Fibroblast of the aortic adventitia (primary cell): ENCODE measurements around the gene GIT1. TPM values are rescaled to one million over a fixed set of nuclear protein-coding genes. Genes with fewer than 3 reads are reported as not detected.
"Not testable (repeated sequence)": the region's sequence is repeated elsewhere in the genome, so short reads cannot be mapped to it uniquely, and the experiment has no call there.

ENCODE experiments used
- DNase-seq: peaks from one replicate; pipeline ENCODE4 v3.0.0-alpha.2; 2010; ENCODE audit warnings: low read depth
- H3K4me3 ChIP-seq: 2 replicates; pipeline ENCODE4 v1.5.1; 2011; ENCODE audit warnings: low read depth, mild to moderate bottlenecking, control low read depth, low read length, moderate library complexity
- total RNA-seq: library from RNA; depleted of rRNA; stranded (reverse); fragments of >200 nt; gene quantifications from 2 replicates; pipeline ENCODE4 v1.2.3, GENCODE V29; 2012; ENCODE audit warnings: low replicate concordance
- TF ChIP-seq, protein P1 (sequence below): IDR thresholded peaks from 2 replicates; pipeline ENCODE4 v1.5.1; 2011; ENCODE audit warnings: mild to moderate bottlenecking, low read length, control low read depth, inconsistent platforms; ENCODE audit not compliant: insufficient read depth

Gene GIT1
- total RNA-seq, 1 donor, result 38.6 TPM

DNA sequence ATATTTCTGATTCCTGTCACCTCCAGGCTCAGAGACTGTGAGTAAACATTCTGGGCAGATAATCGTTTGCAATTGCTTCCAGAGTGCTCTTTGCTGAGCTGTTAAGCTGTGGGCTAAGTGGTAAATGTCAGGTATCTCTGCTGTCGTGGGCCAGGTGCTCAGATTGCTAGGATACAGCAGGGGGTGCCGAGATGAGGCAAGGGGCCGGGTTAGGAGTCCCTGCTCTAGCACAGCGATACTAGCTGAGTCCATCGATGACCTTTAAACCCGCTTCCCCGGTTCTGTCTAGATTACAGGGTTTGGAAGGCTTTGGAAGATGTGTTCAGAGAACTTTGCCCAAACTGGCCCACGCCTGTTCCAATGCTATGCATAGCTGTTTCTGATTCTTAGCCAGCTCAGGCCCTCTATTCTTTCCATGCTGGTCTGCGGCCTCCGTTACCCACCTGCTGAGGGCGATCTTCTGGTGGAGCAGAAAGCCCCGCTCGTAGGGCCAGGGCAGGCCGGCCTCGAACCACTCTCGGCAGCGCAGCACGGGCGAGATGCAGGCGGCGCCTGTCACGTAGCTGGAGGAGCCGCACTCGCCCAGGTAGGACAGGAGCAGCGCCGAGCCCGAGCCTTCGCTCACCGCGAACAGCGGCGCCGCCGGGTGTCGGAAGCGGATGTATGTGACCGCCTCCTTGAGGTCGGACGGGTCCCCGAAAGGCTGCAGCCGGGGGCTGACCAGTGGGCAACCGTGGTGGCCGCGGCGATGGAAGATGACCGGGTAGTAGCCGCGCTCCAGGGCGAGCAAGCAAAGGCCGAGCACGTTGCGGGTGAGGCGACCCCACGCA is 23.6 kb downstream of the GIT1 start:
- TF ChIP-seq, protein P1, sequence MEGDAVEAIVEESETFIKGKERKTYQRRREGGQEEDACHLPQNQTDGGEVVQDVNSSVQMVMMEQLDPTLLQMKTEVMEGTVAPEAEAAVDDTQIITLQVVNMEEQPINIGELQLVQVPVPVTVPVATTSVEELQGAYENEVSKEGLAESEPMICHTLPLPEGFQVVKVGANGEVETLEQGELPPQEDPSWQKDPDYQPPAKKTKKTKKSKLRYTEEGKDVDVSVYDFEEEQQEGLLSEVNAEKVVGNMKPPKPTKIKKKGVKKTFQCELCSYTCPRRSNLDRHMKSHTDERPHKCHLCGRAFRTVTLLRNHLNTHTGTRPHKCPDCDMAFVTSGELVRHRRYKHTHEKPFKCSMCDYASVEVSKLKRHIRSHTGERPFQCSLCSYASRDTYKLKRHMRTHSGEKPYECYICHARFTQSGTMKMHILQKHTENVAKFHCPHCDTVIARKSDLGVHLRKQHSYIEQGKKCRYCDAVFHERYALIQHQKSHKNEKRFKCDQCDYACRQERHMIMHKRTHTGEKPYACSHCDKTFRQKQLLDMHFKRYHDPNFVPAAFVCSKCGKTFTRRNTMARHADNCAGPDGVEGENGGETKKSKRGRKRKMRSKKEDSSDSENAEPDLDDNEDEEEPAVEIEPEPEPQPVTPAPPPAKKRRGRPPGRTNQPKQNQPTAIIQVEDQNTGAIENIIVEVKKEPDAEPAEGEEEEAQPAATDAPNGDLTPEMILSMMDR, result no peak
- no peak for DNase-seq
- peak overlapping the region; percentile 76 for H3K4me3 ChIP-seq

DNA sequence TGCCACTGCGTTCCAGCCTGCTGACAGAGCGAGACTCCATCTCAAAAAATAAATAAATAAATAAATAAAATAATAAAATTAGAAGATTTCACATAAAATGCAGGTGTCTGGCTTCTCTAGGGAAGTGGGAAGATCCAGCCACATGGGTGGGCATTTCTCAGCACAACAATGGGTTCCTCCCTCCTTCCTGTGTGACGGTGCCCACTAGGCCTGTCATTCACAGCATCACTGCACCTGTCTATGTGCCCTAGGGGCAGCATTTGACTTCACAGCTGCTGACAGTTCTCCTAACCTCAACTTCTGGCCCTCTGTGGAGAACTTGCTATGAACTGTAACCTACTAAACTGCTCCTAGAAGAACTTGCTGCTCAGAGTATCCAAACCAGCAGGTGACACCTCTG is 25.6 kb downstream of the GIT1 start:
- no peak for DNase-seq
- TF ChIP-seq, protein P1, result no peak
- H3K4me3 ChIP-seq, result no peak overlapping the region

DNA sequence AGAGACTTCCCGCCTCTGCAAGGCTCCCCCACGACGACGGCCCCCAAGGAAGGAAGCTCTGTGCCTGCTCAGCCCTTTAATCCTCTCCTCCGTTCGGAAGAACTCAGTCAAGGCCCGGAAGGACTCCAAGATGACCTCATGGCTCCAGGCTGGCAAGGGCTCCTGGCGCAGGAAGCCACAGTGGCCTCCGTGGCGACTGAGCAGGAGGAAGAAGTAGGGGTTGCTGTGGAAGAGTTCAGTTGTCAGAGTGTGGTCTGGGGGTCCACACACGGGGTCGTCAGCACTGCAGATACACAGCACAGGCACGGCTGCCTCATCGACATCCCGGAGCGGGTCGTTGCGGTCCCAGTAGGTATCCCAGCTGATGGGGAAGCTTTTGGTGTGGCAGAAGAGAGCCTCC is 26.8 kb downstream of the GIT1 start:
- DNase-seq, result no peak
- no peak overlapping the region for H3K4me3 ChIP-seq
- TF ChIP-seq, protein P1, result no peak

DNA sequence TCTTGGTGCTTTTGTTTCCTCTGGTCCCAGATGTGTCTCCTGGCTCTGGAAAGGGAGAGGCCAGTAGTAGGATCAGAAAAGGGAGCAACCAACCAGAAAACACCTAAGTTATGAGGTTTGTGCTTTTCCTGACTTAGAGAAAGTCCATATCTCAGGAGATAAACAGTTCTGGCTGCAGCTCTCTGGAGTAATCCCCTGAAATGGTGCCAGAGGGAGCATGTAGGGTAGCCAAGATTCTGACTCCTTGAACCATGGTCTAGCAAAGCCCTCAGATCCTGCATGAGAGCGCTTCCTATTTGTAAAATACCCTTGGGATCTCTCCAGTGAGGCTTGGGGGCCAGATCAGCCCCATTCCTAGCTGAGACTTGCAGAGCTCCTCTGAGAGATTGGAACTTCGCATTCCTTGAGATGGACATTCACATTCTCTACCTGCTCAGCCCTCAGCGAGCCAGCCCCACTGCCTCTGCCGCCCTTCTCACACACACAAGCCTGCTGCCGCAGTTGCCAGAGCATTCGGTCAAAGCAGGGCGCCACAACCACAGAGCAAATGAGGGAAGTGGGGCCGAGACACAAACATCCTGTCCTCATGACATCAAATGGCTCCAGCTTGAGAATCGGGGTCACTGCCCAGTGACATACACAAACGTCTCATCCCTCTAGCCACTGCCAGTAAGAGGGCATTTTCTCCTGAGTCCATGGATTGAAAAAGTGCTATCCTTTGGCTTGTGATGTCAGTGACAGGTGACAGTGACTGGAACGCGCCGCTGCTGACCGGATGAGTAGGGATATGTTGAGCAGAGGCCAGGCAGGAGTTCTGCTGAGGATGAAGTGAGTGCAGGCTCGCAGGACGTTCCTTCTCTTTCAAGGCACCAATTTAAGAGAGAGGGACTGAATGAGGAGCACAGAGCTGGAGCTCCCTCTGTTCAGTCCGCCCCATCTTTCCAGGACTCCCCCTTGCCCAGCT is 27.6 kb downstream of the GIT1 start:
- TF ChIP-seq, protein P1, result no peak
- H3K4me3 ChIP-seq, result no peak overlapping the region
- DNase-seq, result peak; percentile 61

DNA sequence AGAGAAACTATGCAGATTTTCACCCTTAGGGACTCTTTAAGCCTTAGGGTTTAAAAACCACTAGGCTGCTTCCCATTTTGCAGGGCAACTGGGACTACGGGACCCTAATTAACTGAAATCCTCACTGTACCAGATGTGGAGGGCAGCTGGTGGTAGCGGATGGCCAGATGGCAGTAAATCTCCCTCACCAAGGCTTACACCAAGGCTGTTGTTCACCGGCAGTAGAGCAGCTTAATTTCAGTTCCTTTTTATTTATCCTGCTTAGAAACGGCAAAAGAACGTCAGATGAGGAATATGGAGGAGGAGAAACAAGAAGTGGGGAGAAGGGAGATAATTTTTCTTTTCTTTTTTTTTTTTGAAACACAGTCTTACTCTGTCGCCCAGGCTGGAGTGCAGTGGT is 29.1 kb downstream of the GIT1 start:
- TF ChIP-seq, protein P1, result no peak
- no peak overlapping the region for H3K4me3 ChIP-seq
- DNase-seq, result no peak

DNA sequence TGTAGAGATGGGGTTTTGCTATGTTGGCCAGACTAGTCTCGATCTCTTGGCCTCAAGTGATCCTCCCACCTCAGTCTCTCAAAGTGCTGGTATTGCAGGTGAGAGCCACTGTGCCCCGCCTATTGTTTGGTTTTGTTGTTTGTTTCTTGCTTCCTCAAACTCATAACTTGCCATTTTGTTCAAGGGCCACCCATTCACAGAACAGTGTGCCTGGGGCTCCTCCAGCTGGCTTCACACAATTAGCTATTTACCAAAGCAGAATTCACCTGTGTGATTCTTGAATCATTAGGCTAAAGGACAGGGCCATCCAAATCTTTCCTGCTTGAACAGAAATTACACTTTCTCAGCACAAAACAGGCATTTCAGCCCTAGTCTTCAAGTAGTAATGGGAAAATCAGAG is 29.8 kb downstream of the GIT1 start:
- TF ChIP-seq, protein P1, result no peak
- no peak overlapping the region for H3K4me3 ChIP-seq
- no peak for DNase-seq

DNA sequence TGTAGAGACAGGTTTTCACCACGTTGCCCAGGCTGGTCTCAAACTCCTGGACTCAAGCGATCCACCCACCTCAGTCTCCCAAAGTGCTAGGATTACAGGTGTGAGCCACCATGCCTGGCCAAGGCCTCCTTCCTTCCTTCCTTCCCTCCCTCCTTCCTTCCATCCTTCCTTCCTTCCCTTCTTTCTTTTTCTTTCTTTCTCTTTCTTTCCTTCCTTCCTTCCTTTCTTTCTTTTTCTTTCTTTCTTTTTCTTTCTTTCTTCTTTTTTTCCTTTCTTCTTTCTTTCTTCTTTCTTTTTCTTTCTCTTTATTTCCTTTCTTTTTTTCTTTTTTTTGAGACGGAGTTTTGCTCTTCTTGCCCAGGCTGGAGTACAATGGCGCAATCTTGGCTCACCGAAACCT is 31.3 kb downstream of the GIT1 start:
- not testable (repeated sequence) for DNase-seq, H3K4me3 ChIP-seq
